Measurements from ENCODE around the gene PLCG2. TPM values are rescaled to one million over a fixed set of nuclear protein-coding genes. Genes with fewer than 3 reads are reported as not detected.

Gene PLCG2
- total RNA-seq, 2 experiments from 2014 or later, result 7.0 to 7.6 TPM

- Mint-ChIP-seq H3K4me3 (no peak overlapping the region), H3K9me3 (ENCODE audit: low read depth) (no peaks in the 10 kb centered on the region), H3K27me3 (no peaks in the 10 kb centered on the region), H3K27ac (no peak overlapping the region), H3K36me3 (ENCODE audit: low read depth) (no peaks in the 10 kb centered on the region), H3K4me1 (peaks cover 3% of the 10 kb centered on the region)
- ChIA-PET CTCF (interaction anchor here (0.6 kb wide), 1 partner anchor 38 kb away, joined by 3 read pairs; no protein-coding TSS in a partner anchor), POLR2A (no interaction called here)
- intact Hi-C loops (cut with DNase I, micrococcal nuclease), result no loop called here
- DNase-seq (peak; percentile 24), ATAC-seq (peak; percentile 73)
These were observed 29.9 kb downstream of the PLCG2 start for GRCh38 chr16:81808933-81809480.

GRCh38 chr16:81809567-81809966, 30.5 kb downstream of the PLCG2 start:
- DNase-seq (no peak), ATAC-seq (no peak)
- Mint-ChIP-seq H3K27me3 (no peaks in the 10 kb centered on the region), H3K4me3 (no peak overlapping the region), H3K4me1 (no peaks in the 10 kb centered on the region), H3K36me3 (ENCODE audit: low read depth) (no peaks in the 10 kb centered on the region), H3K27ac (no peak overlapping the region), H3K9me3 (ENCODE audit: low read depth) (no peaks in the 10 kb centered on the region)
- ChIA-PET POLR2A (no interaction called here), CTCF (interaction anchor here (0.6 kb wide), 1 partner anchor 39 kb away, joined by 3 read pairs; no protein-coding TSS in a partner anchor)
- intact Hi-C loops (cut with DNase I, micrococcal nuclease), result no loop called here

GRCh38 chr16:81810361-81810760, 31.3 kb downstream of the PLCG2 start:
- Mint-ChIP-seq H3K9me3 (ENCODE audit: low read depth) (no peaks in the 10 kb centered on the region), H3K27ac (no peak overlapping the region), H3K4me3 (no peak overlapping the region), H3K27me3 (no peaks in the 10 kb centered on the region), H3K4me1 (no peaks in the 10 kb centered on the region), H3K36me3 (ENCODE audit: low read depth) (no peaks in the 10 kb centered on the region)
- ChIA-PET CTCF (no interaction called here), POLR2A (no interaction called here)
- intact Hi-C loops (cut with DNase I, micrococcal nuclease), result no loop called here
- DNase-seq (no peak), ATAC-seq (no peak)

- no peaks in the 10 kb centered on the region for H3K4me1 Mint-ChIP-seq
- ChIA-PET CTCF (no interaction called here), POLR2A (no interaction called here)
- ATAC-seq (peak; percentile 33), DNase-seq (no peak)
- intact Hi-C loops (cut with DNase I, micrococcal nuclease), result no loop called here
- no peaks in the 10 kb centered on the region for H3K9me3 Mint-ChIP-seq (ENCODE audit: low read depth)
- no peaks in the 10 kb centered on the region for H3K36me3 Mint-ChIP-seq (ENCODE audit: low read depth)
- no peaks in the 10 kb centered on the region for H3K27me3 Mint-ChIP-seq
- H3K27ac Mint-ChIP-seq, result peak overlapping the region; percentile 53
- no peak overlapping the region for H3K4me3 Mint-ChIP-seq
These were observed 31.9 kb downstream of the PLCG2 start for GRCh38 chr16:81810894-81811538.

GRCh38 chr16:81813648-81814047, 34.6 kb downstream of the PLCG2 start:
- no peak overlapping the region for H3K27ac Mint-ChIP-seq
- ATAC-seq (no peak), DNase-seq (no peak)
- no peaks in the 10 kb centered on the region for H3K9me3 Mint-ChIP-seq (ENCODE audit: low read depth)
- no peak overlapping the region for H3K4me3 Mint-ChIP-seq
- peaks cover 4% of the 10 kb centered on the region for H3K4me1 Mint-ChIP-seq
- H3K36me3 Mint-ChIP-seq (ENCODE audit: low read depth), result no peaks in the 10 kb centered on the region
- intact Hi-C loops (cut with DNase I, micrococcal nuclease), result no loop called here
- no peaks in the 10 kb centered on the region for H3K27me3 Mint-ChIP-seq
- CTCF ChIA-PET, result no interaction called here
- POLR2A ChIA-PET, result no interaction called here

- intact Hi-C loops (cut with DNase I, micrococcal nuclease), result no loop called here
- Mint-ChIP-seq H3K27me3 (no peaks in the 10 kb centered on the region), H3K36me3 (ENCODE audit: low read depth) (no peaks in the 10 kb centered on the region), H3K9me3 (ENCODE audit: low read depth) (no peaks in the 10 kb centered on the region), H3K4me3 (no peak overlapping the region), H3K4me1 (peaks cover 4% of the 10 kb centered on the region), H3K27ac (no peak overlapping the region)
- DNase-seq, result no peak
- no peak for ATAC-seq
- ChIA-PET POLR2A (no interaction called here), CTCF (interaction anchor here (0.6 kb wide), 2 partner anchors 41 to 61 kb away, joined by 3 read pairs; no protein-coding TSS in a partner anchor)
These were observed 35.8 kb downstream of the PLCG2 start for GRCh38 chr16:81814751-81815428.

GRCh38 chr16:81815429-81815766, 36.3 kb downstream of the PLCG2 start:
- H3K4me3 Mint-ChIP-seq, result no peak overlapping the region
- peaks cover 4% of the 10 kb centered on the region for H3K4me1 Mint-ChIP-seq
- no peak for ATAC-seq
- intact Hi-C loops (cut with DNase I, micrococcal nuclease), result no loop called here
- DNase-seq, result no peak
- H3K36me3 Mint-ChIP-seq (ENCODE audit: low read depth), result no peaks in the 10 kb centered on the region
- no peak overlapping the region for H3K27ac Mint-ChIP-seq
- POLR2A ChIA-PET, result no interaction called here
- no peaks in the 10 kb centered on the region for H3K9me3 Mint-ChIP-seq (ENCODE audit: low read depth)
- CTCF ChIA-PET, result interaction anchor here (0.6 kb wide), 2 partner anchors 40 to 60 kb away, joined by 3 read pairs; no protein-coding TSS in a partner anchor
- no peaks in the 10 kb centered on the region for H3K27me3 Mint-ChIP-seq

GRCh38 chr16:81816351-81816750, 37.3 kb downstream of the PLCG2 start:
- no peaks in the 10 kb centered on the region for H3K9me3 Mint-ChIP-seq (ENCODE audit: low read depth)
- ATAC-seq (no peak), DNase-seq (no peak)
- H3K27me3 Mint-ChIP-seq, result no peaks in the 10 kb centered on the region
- ChIA-PET CTCF (interaction anchor here (0.6 to 1.5 kb wide), 2 partner anchors 9 to 34 kb away, joined by 3 to 4 read pairs; no protein-coding TSS in a partner anchor), POLR2A (no interaction called here)
- H3K4me1 Mint-ChIP-seq, result peaks cover 4% of the 10 kb centered on the region
- H3K27ac Mint-ChIP-seq, result no peak overlapping the region
- intact Hi-C loops (cut with DNase I, micrococcal nuclease), result no loop called here
- no peak overlapping the region for H3K4me3 Mint-ChIP-seq
- no peaks in the 10 kb centered on the region for H3K36me3 Mint-ChIP-seq (ENCODE audit: low read depth)

- DNase-seq, result no peak
- no peaks in the 10 kb centered on the region for H3K9me3 Mint-ChIP-seq (ENCODE audit: low read depth)
- H3K4me1 Mint-ChIP-seq, result peaks cover 4% of the 10 kb centered on the region
- no peaks in the 10 kb centered on the region for H3K27me3 Mint-ChIP-seq
- intact Hi-C loops (cut with DNase I, micrococcal nuclease), result no loop called here
- no peaks in the 10 kb centered on the region for H3K36me3 Mint-ChIP-seq (ENCODE audit: low read depth)
- H3K27ac Mint-ChIP-seq, result no peak overlapping the region
- ChIA-PET CTCF (interaction anchor here (1.5 kb wide), 1 partner anchor 9 kb away, joined by 4 read pairs; no protein-coding TSS in a partner anchor), POLR2A (no interaction called here)
- no peak overlapping the region for H3K4me3 Mint-ChIP-seq
- no peak for ATAC-seq
These were observed 37.7 kb downstream of the PLCG2 start for GRCh38 chr16:81816793-81817210.

GRCh38 chr16:81817296-81817695, 38.2 kb downstream of the PLCG2 start:
- ATAC-seq, result no peak
- intact Hi-C loops (cut with DNase I, micrococcal nuclease), result no loop called here
- POLR2A ChIA-PET, result no interaction called here

GRCh38 chr16:81817789-81818567, 38.9 kb downstream of the PLCG2 start:
- H3K4me1 Mint-ChIP-seq, result peaks cover 4% of the 10 kb centered on the region

More at GRCh38 chr16:81817296-81817695, 38.2 kb downstream of the PLCG2 start:
- no peaks in the 10 kb centered on the region for H3K27me3 Mint-ChIP-seq
- H3K27ac Mint-ChIP-seq, result no peak overlapping the region
- H3K36me3 Mint-ChIP-seq (ENCODE audit: low read depth), result no peaks in the 10 kb centered on the region
- H3K4me1 Mint-ChIP-seq, result peaks cover 4% of the 10 kb centered on the region
- H3K9me3 Mint-ChIP-seq (ENCODE audit: low read depth), result no peaks in the 10 kb centered on the region
- H3K4me3 Mint-ChIP-seq, result no peak overlapping the region
- no peak for DNase-seq
- CTCF ChIA-PET, result interaction anchor here (0.6 to 1.5 kb wide), 2 partner anchors 10 to 351 kb away, joined by 4 read pairs; no protein-coding TSS in a partner anchor

More at GRCh38 chr16:81817789-81818567, 38.9 kb downstream of the PLCG2 start:
- Mint-ChIP-seq H3K27ac (no peak overlapping the region), H3K27me3 (no peaks in the 10 kb centered on the region), H3K4me3 (no peak overlapping the region), H3K36me3 (ENCODE audit: low read depth) (no peaks in the 10 kb centered on the region), H3K9me3 (ENCODE audit: low read depth) (no peaks in the 10 kb centered on the region)
- no peak for ATAC-seq
- POLR2A ChIA-PET, result no interaction called here
- CTCF ChIA-PET, result interaction anchor here (0.5 to 0.7 kb wide), 3 partner anchors 79 to 665 kb away, joined by 3 to 4 read pairs (median 3); no protein-coding TSS in a partner anchor
- DNase-seq, result no peak
- intact Hi-C loops (cut with DNase I, micrococcal nuclease), result no loop called here
